Lower leg skin (tissue), 4 donors: Measurements from ENCODE around the gene ANGPT4. TPM values are rescaled to one million over a fixed set of nuclear protein-coding genes. Genes with fewer than 3 reads are reported as not detected.
A peak's percentile ranks its signal among the peaks of the same experiment; 100 is the strongest.

Experiments
- DNase-seq, 2 donors: peaks; one replicate each; pipeline ENCODE4 v3.0.0-alpha.2; 2019; ENCODE audit warnings: low spot score in 2 of 2
- H3K4me3 ChIP-seq: fragments of 200-600 bp; sonication (generic); 2 replicates; pipeline ENCODE4 v1.5.1; 2017; ENCODE audit warnings: mild to moderate bottlenecking, low read depth; ENCODE audit not compliant: poor library complexity, severe bottlenecking
- POLR2A ChIP-seq, 2 donors: fragments of 450-650 bp; IDR thresholded peaks; one replicate each; pipeline ENCODE4 v1.6.1; 2016 to 2017; ENCODE audit warnings: antibody characterized with exemption in 2 of 2, mild to moderate bottlenecking in 1 of 2, moderate library complexity in 1 of 2
- WGBS, 2 donors: methylation state at CpG; one replicate each; pipeline ENCODE4 v1.1.5; 2018; 5-methylcytosine and 5-hydroxymethylcytosine counted together
- intact Hi-C: fragments of 100-400 bp; cut with DNase I; formaldehyde crosslinking; loops from one replicate; pipeline ENCODE4 v1.15.0; 2023; ENCODE audit warnings: low total_unique reads
- total RNA-seq, 4 donors: library from RNA; depleted of rRNA; stranded (reverse); fragments of >200 nt; gene quantifications; one replicate each; pipeline ENCODE4 v1.1.0, GENCODE V29; 2016
- TF ChIP-seq, protein P1 (sequence below), 3 donors: fragments of 450-650 bp; IDR thresholded peaks; one replicate each; pipeline ENCODE4 v1.5.1; 2016; ENCODE audit warnings: antibody characterized with exemption in 3 of 3, mild to moderate bottlenecking in 3 of 3, moderate library complexity in 2 of 3

ANGPT4 gene
- total RNA-seq, 4 donors from 2014 or later = 0.80 to 4.2 (median 1.7) TPM

GRCh38 chr20:939606-940005, 23.5 kb upstream of the ANGPT4 start:
- peak in 1 of 2 donors; percentile 68 for DNase-seq
- TF ChIP-seq, protein P1, sequence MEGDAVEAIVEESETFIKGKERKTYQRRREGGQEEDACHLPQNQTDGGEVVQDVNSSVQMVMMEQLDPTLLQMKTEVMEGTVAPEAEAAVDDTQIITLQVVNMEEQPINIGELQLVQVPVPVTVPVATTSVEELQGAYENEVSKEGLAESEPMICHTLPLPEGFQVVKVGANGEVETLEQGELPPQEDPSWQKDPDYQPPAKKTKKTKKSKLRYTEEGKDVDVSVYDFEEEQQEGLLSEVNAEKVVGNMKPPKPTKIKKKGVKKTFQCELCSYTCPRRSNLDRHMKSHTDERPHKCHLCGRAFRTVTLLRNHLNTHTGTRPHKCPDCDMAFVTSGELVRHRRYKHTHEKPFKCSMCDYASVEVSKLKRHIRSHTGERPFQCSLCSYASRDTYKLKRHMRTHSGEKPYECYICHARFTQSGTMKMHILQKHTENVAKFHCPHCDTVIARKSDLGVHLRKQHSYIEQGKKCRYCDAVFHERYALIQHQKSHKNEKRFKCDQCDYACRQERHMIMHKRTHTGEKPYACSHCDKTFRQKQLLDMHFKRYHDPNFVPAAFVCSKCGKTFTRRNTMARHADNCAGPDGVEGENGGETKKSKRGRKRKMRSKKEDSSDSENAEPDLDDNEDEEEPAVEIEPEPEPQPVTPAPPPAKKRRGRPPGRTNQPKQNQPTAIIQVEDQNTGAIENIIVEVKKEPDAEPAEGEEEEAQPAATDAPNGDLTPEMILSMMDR (IDR thresholded peaks at IDR 0.05) = no peak
- no peak for TF ChIP-seq POLR2A (IDR thresholded peaks at IDR 0.05)
- H3K4me3 ChIP-seq = no peak overlapping the region
- intact Hi-C loops = no loop called here
- 91 to 97% methylated on average over 5 of the region's 5 CpGs for WGBS, 2 donors

DNA sequence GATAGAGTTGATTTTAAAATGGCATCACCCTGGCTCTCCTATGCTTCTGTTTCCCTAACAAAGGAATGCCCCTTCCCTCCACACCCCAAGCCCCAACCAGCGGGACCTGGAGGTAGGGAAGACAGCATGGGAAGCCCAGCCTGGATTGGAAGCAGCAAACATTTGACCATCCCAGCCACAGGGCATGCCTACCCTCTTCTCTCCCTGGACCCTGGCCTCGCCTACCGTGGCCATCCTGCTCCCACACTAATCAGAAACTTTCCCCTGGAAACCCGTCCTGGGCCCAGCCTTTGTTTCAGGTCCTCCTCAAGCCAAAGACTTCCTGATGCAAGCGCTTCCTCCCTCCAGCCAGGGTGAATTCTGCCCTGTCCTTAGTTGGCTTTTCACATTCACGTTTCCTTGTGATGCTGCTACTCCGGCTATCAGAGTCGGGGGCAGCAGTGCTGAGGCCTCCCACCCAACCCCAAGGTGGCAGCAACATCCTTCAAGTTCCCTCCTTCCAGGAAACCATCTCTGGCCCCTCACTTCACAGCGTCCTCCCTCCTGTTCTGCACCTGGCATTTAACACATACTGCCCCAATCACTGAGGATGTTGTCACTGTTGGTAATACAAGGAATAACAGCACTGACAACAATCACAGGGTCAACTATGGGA, 18.2 kb upstream of the ANGPT4 start:
- 55 to 62% methylated on average over 9 of the region's 9 CpGs for whole genome bisulfite sequencing, 2 donors
- TF ChIP-seq, protein P1 (IDR thresholded peaks at IDR 0.05) = no peak
- TF ChIP-seq POLR2A (IDR thresholded peaks at IDR 0.05) = no peak

GRCh38 chr20:933029-933428, 16.9 kb upstream of the ANGPT4 start:
- intact Hi-C loops = no loop called here
- WGBS, 2 donors = 65 to 88% methylated on average over 2 of the region's 2 CpGs
- no peak overlapping the region for H3K4me3 ChIP-seq
- TF ChIP-seq, protein P1 (IDR thresholded peaks at IDR 0.05) = no peak
- no peak for TF ChIP-seq POLR2A (IDR thresholded peaks at IDR 0.05)
- DNase-seq = no peak

More for the DNA sequence above, 18.2 kb upstream of the ANGPT4 start:
- intact Hi-C loops = no loop called here
- H3K4me3 ChIP-seq = no peak overlapping the region
- DNase-seq = peak in 1 of 2 donors; percentile 64

DNA sequence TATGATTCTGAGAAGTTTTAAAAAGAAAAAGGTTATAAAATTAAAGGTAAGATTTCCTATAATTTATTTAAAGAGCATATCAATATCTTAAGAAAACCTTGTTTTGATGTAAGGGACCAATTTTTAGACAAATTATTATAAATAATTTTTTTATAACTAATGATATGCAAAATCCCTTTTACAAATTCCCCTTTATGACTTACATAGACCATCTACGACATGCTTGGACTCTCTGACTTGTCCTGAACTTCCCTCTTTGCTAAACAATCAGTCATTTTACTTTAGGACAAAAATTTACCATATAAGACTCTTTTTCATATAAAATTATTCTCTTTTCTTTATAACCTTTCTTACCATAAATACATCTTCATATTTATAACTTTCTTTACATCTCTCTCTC, 15.3 kb upstream of the ANGPT4 start:
- WGBS, 2 donors = 26 to 49% methylated on average over 1 of the region's 1 CpG
- H3K4me3 ChIP-seq = no peak overlapping the region
- no peak for DNase-seq
- intact Hi-C loops = no loop called here
- TF ChIP-seq, protein P1 (IDR thresholded peaks at IDR 0.05) = no peak
- TF ChIP-seq POLR2A (IDR thresholded peaks at IDR 0.05) = no peak

DNA sequence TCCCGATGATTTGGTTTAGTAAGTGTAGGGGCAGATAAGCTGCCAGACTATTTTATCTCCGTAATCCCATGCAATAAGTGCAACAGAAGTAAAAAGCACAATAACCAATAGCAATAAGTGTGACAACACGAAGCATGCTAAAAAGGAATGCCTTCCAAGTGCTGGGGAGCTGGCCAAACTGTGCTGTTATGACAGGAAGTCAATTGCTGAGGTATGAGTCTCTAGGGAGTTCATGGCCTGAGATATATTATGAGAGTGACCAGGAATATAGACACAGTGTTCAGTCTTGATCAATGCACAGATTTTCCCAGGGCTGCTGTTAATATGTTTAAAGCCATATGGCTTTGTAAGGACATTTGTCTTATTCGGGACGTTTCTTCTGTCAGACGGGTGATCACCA, 10.5 kb upstream of the ANGPT4 start:
- H3K4me3 ChIP-seq = no peak overlapping the region
- intact Hi-C loops = no loop called here
- peak in 1 of 2 donors; percentile 37 for DNase-seq
- TF ChIP-seq, protein P1 (IDR thresholded peaks at IDR 0.05) = no peak
- no peak for TF ChIP-seq POLR2A (IDR thresholded peaks at IDR 0.05)
- WGBS, 2 donors = 66 to 73% methylated on average over 6 of the region's 6 CpGs

DNA sequence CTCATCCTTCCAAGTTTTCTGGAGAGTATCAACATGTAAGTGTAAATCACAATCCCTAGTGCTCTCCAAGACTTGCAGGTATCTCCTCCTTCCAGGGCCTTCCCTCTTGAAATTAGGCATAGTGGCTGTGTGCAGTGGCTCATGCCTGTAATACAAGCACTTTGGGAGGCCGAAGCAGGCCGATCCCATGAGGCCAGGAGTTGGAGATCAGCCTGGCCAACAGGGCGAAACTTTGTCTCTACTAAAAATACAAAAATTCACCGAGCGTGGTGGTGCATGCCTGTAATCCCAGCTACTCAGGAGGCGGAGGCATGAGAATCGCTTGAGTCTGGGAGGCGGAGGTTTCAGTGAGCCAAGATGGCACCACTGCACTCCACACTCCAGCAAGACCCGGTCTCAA, 9.4 kb upstream of the ANGPT4 start:
- intact Hi-C loops = no loop called here
- no peak overlapping the region for H3K4me3 ChIP-seq
- no peak for DNase-seq
- 94 to 95% methylated on average over 9 of the region's 9 CpGs for WGBS, 2 donors
- TF ChIP-seq POLR2A (IDR thresholded peaks at IDR 0.05) = no peak
- TF ChIP-seq, protein P1 (IDR thresholded peaks at IDR 0.05) = no peak
